Measurements from ENCODE around the gene ASF1B. TPM values are rescaled to one million over a fixed set of nuclear protein-coding genes. Genes with fewer than 3 reads are reported as not detected.
A peak's percentile ranks its signal among the peaks of the same experiment; 100 is the strongest.

ASF1B gene
- total RNA-seq, 4 donors from 2014 or later = 1.9 to 4.5 (median 4.4) TPM; not detected in 1

- Histone ChIP-seq H3K4me1 (peaks cover 8 to 15% (median 11%) of the 10 kb centered on the region in 4 donors), H3K27ac (no peak overlapping the region), H3K36me3 (no peaks in the 10 kb centered on the region), H3K4me3 (no peak overlapping the region), H3K9me3 (no peaks in the 10 kb centered on the region), H3K27me3 (no peaks in the 10 kb centered on the region)
- TF ChIP-seq POLR2A (IDR thresholded peaks at IDR 0.05) (no peak), EP300 (IDR thresholded peaks at IDR 0.05; ENCODE audit: low read depth) (no peak), POLR2AphosphoS5 (IDR thresholded peaks at IDR 0.05) (no peak)
- TF ChIP-seq, protein P1, sequence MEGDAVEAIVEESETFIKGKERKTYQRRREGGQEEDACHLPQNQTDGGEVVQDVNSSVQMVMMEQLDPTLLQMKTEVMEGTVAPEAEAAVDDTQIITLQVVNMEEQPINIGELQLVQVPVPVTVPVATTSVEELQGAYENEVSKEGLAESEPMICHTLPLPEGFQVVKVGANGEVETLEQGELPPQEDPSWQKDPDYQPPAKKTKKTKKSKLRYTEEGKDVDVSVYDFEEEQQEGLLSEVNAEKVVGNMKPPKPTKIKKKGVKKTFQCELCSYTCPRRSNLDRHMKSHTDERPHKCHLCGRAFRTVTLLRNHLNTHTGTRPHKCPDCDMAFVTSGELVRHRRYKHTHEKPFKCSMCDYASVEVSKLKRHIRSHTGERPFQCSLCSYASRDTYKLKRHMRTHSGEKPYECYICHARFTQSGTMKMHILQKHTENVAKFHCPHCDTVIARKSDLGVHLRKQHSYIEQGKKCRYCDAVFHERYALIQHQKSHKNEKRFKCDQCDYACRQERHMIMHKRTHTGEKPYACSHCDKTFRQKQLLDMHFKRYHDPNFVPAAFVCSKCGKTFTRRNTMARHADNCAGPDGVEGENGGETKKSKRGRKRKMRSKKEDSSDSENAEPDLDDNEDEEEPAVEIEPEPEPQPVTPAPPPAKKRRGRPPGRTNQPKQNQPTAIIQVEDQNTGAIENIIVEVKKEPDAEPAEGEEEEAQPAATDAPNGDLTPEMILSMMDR (IDR thresholded peaks at IDR 0.05) = no peak
- no peak for DNase-seq
- intact Hi-C loops (cut with DNase I; ENCODE audit: low total_unique reads) = loop anchor here (10.0 kb wide), 1 partner anchor 332 kb away; the partner anchor contains the start of gene PTGER1
- in situ Hi-C loops (cut with MboI; ENCODE audit: low pct_ligation_motif_present in 1 of 4, low pct_unique_long_range_greater_than_20kb in 1 of 4, low sequenced_read_pairs in 3 of 4) = no loop called here
- 87 to 94% methylated on average over 5 to 12 of the region's 12 CpGs for WGBS, 2 donors (ENCODE audit: low coverage in 1 of 2)
Observed at GRCh38 chr19:14142262-14143190, 6.1 kb upstream of the ASF1B start.

DNA sequence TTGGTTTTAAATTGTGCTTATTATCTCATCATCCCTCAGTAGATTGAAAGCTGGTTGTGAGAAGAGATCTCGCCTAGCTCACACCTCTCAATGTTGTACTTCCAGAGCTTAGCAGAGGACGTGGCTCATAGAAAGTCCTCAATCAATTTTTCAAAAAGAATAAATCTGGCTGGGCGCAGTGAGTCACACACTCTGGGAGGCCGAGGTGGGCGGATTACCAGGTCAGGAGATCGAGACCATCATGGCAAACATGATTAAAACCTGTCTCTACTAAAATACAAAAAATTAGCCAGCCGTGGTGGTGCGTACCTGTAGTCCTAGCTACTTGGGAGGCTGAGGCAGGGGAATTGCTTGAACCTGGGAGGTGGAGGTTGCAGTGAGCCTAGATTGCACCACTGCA, 4.7 kb upstream of the ASF1B start:
- H3K36me3 ChIP-seq = no peaks in the 10 kb centered on the region
- 80 to 92% methylated on average over 1 to 8 of the region's 8 CpGs for WGBS, 2 donors (ENCODE audit: low coverage in 1 of 2)
- in situ Hi-C loops (cut with MboI; ENCODE audit: low pct_ligation_motif_present in 1 of 4, low pct_unique_long_range_greater_than_20kb in 1 of 4, low sequenced_read_pairs in 3 of 4) (no loop called here), intact Hi-C loops (cut with DNase I; ENCODE audit: low total_unique reads) (loop anchor here (10.0 kb wide), 1 partner anchor 334 kb away; the partner anchor contains the start of gene PTGER1)
- H3K4me3 ChIP-seq = no peak overlapping the region
- no peak for DNase-seq
- H3K9me3 ChIP-seq = no peaks in the 10 kb centered on the region
- no peak overlapping the region for H3K27ac ChIP-seq
- peaks cover 11 to 18% (median 14%) of the 10 kb centered on the region in 4 donors for H3K4me1 ChIP-seq
- TF ChIP-seq, protein P1 (IDR thresholded peaks at IDR 0.05) = no peak
- no peak for TF ChIP-seq POLR2A (IDR thresholded peaks at IDR 0.05)
- no peak for TF ChIP-seq POLR2AphosphoS5 (IDR thresholded peaks at IDR 0.05)
- no peak for TF ChIP-seq EP300 (IDR thresholded peaks at IDR 0.05; ENCODE audit: low read depth)
- H3K27me3 ChIP-seq = no peaks in the 10 kb centered on the region

GRCh38 chr19:14139944-14140343, 3.6 kb upstream of the ASF1B start:
- DNase-seq = no peak
- TF ChIP-seq, protein P1 (IDR thresholded peaks at IDR 0.05) = no peak
- no peak for TF ChIP-seq POLR2A (IDR thresholded peaks at IDR 0.05)
- no peak for TF ChIP-seq POLR2AphosphoS5 (IDR thresholded peaks at IDR 0.05)
- no peak for TF ChIP-seq EP300 (IDR thresholded peaks at IDR 0.05; ENCODE audit: low read depth)
- Histone ChIP-seq H3K27me3 (no peaks in the 10 kb centered on the region), H3K4me1 (peaks cover 14 to 27% (median 22%) of the 10 kb centered on the region in 4 donors), H3K4me3 (no peak overlapping the region), H3K9me3 (no peaks in the 10 kb centered on the region), H3K36me3 (no peaks in the 10 kb centered on the region), H3K27ac (peak overlapping the region in 2 of 4 donors; percentile 24 to 96)
- in situ Hi-C loops (cut with MboI; ENCODE audit: low pct_ligation_motif_present in 1 of 4, low pct_unique_long_range_greater_than_20kb in 1 of 4, low sequenced_read_pairs in 3 of 4) = no loop called here
- 80 to 82% methylated on average over 8 to 9 of the region's 9 CpGs for WGBS, 2 donors (ENCODE audit: low coverage in 1 of 2)
- intact Hi-C loops (cut with DNase I; ENCODE audit: low total_unique reads) = loop anchor here (5.0 to 10.0 kb wide), 2 partner anchors 68 to 335 kb away; partner anchors contain the start of genes MISP3 and PTGER1

- no peak for DNase-seq
- Histone ChIP-seq H3K4me3 (no peak overlapping the region), H3K36me3 (no peaks in the 10 kb centered on the region), H3K4me1 (peaks cover 14 to 27% (median 22%) of the 10 kb centered on the region in 4 donors), H3K9me3 (no peaks in the 10 kb centered on the region), H3K27me3 (no peaks in the 10 kb centered on the region), H3K27ac (peak overlapping the region; percentile 94 to 96 (median 94))
- WGBS, 2 donors (ENCODE audit: low coverage in 1 of 2) = 72 to 77% methylated on average over 7 to 9 of the region's 9 CpGs
- in situ Hi-C loops (cut with MboI; ENCODE audit: low pct_ligation_motif_present in 1 of 4, low pct_unique_long_range_greater_than_20kb in 1 of 4, low sequenced_read_pairs in 3 of 4) = no loop called here
- intact Hi-C loops (cut with DNase I; ENCODE audit: low total_unique reads) = loop anchor here (5.0 kb wide), 1 partner anchor 66 kb away; the partner anchor contains the start of gene MISP3
- TF ChIP-seq POLR2AphosphoS5 (IDR thresholded peaks at IDR 0.05) = no peak
- TF ChIP-seq POLR2A (IDR thresholded peaks at IDR 0.05) = no peak
- TF ChIP-seq EP300 (IDR thresholded peaks at IDR 0.05; ENCODE audit: low read depth) = no peak
- TF ChIP-seq, protein P1 (IDR thresholded peaks at IDR 0.05) = no peak
Observed at GRCh38 chr19:14138576-14139265, 2.3 kb upstream of the ASF1B start.

Measured in transverse colon (tissue), 4 donors.